Glomerular visceral epithelial cell (primary cell): ENCODE measurements around the gene USP31.
"Not testable (repeated sequence)": the region's sequence is repeated elsewhere in the genome, so short reads cannot be mapped to it uniquely, and the experiment has no call there.

Source experiments
- DNase-seq: peaks from one replicate; pipeline ENCODE4 v3.0.0-alpha.2; 2016; ENCODE audit errors: extremely low spot score

USP31 gene

DNA sequence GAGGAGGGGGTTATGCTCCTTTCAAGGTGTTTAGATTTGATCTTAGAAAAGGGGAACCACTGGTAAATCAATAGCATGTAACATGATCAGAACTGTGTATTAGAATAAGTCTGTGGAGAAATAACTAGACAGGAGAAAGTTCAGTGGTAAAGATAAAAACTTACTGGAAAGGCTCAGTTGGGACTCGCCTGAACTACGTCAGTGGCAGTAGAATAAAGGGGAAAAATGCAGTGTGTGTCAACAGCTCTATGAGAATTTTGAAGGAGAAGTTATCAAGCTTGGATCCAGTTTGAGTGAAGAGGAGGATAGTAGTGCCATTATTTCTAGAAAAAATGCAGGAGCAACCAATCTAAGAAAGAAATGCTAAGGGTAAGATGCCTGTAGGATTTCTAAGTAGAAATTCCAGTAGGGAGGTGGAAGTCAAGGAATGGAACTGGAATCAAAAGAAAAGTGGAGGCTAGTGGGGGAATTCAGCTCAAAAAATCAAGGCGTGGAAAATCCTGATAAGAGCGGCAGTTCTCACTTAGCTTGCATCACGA is 48.2 kb downstream of the USP31 start:
- DNase-seq = no peak

- DNase-seq = not testable (repeated sequence)
Measured at GRCh38 chr16:23096450-23096849, 52.8 kb downstream of the USP31 start.

- DNase-seq = not testable (repeated sequence)
Measured at GRCh38 chr16:23094136-23094535, 55.1 kb downstream of the USP31 start.

GRCh38 chr16:23092801-23093117 is 56.5 kb downstream of the USP31 start:
- DNase-seq = no peak

DNA sequence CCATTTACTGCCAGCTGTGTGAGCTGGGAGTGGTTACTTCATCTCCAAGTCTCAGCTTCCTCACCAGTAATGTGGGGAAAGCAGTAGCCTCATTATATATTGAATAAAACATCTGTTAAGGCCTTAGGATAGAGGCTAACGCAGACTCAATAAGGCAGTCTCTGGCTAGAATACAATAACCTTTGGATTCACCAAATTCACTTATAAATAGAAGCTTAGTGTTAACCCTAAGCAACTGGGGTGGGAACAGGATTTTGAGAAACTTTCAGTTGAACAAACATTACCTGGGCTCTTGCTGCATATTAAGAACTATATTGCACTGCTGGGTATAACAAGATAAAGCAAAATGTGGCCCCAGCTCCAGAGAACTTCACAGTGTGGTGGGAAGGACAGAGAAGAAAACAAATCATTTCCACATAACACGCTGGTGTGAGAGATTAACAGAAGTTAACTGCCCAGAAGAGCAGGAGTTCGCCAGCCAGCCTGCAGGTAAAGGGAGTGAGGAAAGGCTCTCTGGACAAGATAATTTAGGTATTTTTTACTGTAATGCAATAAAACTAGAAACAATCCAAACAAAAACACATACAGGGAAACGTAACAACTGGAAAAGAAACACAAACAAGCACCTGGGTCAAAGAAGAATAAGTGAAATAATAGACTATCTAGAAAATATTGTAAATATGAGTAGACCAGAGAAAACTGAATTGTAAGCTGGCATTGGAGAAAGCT is 57.0 kb downstream of the USP31 start:
- DNase-seq = no peak

DNA sequence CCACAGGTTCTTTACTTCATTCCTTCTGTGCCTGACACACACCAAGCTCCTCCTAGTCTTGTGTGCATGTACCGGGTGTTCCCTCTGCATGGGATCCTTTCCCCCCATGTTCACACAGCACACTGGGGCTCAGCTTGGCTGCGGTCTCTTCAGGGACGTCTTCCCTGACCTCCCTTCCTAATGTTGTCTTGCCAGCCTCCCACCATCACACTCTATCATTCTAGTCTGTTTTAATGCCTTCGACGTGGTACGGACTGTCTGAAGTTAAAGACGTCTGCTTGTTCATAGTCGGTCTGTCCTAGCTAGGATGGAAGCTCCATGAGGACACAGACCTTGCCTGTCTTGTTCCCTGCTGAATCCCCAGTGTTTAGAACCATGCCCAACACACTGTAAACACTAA is 60.1 kb downstream of the USP31 start:
- DNase-seq = no peak

DNA sequence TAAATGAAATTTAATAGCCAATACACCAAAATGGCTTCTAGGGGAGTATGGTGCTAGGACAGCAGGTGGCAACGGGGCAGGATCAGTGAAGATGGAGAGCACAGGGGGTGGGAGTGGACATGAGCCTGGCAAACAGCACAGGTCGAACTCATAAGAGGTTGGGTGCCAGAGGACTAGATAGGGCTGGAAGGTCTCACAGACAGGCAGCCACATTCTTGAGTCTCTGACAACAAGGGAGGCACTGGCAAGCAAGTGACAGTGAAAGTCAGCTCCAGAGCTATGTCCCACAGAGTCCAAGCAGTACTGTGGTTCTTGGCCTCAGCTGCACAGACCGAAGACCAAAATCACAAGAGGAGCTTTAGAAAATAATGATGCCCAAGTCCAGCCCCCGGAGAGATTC is 61.2 kb downstream of the USP31 start:
- DNase-seq = no peak

- DNase-seq = no peak
Measured at GRCh38 chr16:23085949-23086348, 63.3 kb downstream of the USP31 start.

GRCh38 chr16:23082161-23082788 is 67.0 kb downstream of the USP31 start:
- DNase-seq = no peak

DNA sequence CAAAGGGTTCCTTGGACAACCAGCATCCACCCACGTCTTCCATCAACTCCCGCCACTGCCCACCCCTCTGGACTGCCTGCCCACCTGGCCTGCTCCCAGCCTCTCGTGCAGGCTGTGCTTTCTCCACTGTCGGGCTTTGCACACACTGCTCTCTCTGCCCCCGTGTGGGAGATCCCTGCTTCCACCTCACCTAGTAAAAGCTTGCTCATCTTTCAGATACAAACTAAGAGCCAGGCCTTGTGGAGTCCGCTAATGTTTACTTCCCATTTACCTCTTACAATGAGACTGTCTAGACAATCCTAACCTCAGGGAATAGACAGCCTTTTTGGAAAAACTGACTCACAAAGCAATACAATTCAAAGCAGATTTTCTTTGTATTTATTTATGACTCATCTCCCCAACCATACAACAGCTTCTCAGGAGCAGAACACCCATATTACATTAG is 67.6 kb downstream of the USP31 start:
- no peak for DNase-seq

DNA sequence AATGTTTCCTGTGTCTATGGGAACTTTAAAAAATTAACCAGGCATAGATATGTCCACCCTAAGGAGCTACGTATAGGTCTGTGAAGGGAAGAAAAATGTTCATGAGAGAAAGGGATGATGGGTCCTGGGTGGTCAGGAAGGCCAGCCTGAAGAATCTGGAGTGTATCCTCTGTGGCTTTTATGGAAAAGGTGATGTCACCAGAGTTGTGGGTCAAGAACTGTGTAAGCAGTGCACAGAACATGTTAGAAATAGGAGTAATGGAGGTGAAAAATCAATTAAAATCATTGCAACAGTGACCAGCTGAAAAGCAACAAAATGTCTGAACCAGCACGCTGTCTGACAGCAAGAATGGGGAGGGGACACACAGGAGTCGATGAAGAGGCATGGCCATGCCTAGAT is 68.5 kb downstream of the USP31 start:
- DNase-seq = no peak

GRCh38 chr16:23080329-23080728 is 68.9 kb downstream of the USP31 start:
- no peak for DNase-seq

DNA sequence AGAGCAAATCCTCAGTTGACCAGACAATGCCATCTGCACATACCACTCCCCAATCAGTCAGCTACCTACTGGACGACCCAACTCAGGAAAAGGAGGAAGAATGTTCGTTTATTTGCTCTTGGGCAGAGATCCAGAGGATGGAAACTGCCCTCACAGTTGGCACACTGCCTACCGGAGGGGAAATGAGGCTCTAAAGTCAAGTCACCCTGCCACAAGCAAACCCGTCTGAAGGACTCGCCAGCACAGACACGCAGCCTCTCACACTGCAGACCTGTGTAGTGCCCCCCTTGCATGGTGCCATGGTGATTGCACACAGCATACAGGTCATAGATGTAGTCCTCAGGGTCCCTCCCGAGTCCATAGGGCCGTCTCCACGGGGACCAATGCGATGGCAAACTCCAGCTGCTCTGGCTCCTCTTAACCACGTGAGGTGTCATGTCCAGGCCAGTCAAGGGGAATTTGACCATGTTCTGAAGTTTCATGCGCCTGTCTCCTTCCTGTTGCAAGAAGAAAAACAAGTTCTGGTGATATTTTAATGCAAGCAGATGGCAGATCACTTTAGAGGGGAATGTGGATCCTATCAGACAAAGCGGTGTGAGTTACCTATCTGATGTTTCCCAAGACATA is 69.5 kb downstream of the USP31 start:
- no peak for DNase-seq

DNA sequence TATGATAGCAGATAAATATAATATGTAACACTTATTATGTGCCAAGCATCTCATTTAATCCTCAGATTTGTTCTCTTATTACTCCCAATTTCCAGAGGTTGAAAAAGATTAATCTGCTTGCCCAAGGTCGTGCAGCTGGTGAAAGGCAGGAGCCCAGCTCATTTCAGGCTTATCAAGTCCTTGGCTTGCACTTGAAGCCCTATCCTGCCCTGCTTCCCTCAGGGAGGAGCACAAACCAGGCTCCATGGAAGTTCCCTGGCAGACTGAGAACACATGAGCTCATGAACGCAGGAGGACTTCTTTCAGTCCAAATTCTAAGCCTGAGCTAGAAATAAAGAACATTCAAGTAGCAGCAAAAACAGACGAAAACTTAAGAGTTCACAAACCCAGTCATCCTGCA is 74.8 kb downstream of the USP31 start:
- DNase-seq = no peak

- peak; percentile 25 for DNase-seq
Measured at GRCh38 chr16:23072769-23073549, 76.3 kb downstream of the USP31 start.

GRCh38 chr16:23072084-23072599 is 77.1 kb downstream of the USP31 start:
- DNase-seq = peak; percentile 63

DNA sequence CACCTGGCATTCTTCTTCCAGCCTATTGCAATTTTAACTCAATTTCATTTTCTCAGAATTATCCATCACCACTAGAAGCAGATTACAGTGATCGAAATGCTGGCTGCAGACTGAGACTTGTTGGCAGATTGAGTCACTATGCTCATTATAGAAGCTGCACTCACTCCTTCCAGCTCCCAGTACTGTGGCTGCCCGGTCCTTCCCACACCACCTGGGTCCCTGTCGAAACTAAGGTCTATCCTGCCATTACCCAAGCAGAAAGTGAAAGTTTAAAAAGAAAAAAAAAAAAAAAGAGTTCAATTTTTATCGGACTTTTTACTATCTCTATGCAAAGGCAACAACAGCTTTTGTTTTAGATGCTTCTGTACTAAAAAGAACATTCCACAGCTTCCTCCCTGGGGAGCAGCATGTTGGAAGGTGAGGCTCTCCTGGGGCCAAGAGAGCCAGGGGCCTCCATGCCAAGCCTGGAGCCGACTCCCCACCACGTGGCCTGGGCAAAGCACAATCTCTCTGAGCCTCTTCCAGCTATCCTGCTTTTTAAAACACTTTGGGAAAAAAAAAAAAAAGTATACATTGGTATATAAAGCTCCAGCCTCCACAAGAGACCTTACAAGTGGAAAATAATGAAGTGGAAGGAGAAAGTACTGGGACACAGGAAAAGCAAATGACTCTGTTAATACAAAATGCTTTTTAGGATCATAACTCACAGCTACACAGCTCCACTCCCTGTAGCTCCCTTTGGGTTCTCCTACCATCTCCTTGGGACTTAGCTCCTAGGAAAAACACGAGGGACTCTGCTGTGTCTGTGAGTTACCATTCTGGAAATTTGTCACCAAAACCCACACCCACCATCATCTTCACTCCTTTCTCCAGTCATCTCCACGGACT is 77.8 kb downstream of the USP31 start:
- no peak for DNase-seq

DNA sequence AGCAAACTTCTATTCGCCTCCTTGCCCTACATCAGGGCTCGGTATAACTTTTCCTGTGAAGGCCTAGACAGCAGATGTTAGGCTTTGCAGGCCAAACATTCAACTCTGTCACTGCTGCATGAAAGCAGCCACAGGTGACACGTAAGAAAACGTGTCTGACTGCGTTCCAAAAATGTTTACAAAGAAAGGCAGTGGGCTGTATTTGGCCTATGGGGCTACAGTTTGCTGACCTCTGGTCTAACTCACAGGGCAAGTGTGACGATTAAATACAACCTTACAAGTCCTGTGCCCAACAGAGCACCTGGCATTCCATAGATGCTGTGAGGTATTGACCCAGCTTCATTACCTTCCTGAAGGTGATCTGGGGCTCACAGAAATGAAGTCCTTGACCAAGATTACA is 79.4 kb downstream of the USP31 start:
- no peak for DNase-seq

- DNase-seq = no peak
Measured at GRCh38 chr16:23068079-23068736, 81.0 kb downstream of the USP31 start.

- DNase-seq = no peak
Measured at GRCh38 chr16:23066676-23067075, 82.6 kb downstream of the USP31 start.
